ENCODE data around the gene C11orf86. TPM values are rescaled to one million over a fixed set of nuclear protein-coding genes. Genes with fewer than 3 reads are reported as not detected.

Gene C11orf86
- polyA plus RNA-seq, 12 donors = not detected

GRCh38 chr11:67024410-67024809, 49.3 kb downstream of the C11orf86 start:
- DNase-seq = no peak

GRCh38 chr11:67024966-67025365, 49.9 kb downstream of the C11orf86 start:
- DNase-seq = no peak

GRCh38 chr11:67025750-67026149, 50.6 kb downstream of the C11orf86 start:
- no peak for DNase-seq

Other genes with a start within 250 kb of the C11orf86 start
- gene SPTBN2, start 246.1 kb upstream of the C11orf86 start, polyA plus RNA-seq (ENCODE audit: insufficient read length in 12 of 12) = 10 to 100 TPM in 10 of 12 donors, 1 to 10 TPM in 1, not detected in 1; 8.5 to 33.9 (median 14.9) TPM
- gene RCE1, start 131.9 kb upstream of the C11orf86 start, polyA plus RNA-seq (ENCODE audit: insufficient read length in 12 of 12) = 10 to 100 TPM in 11 of 12 donors, not detected in 1; 11.2 to 29.3 (median 12.6) TPM
- gene LRFN4, start 118.2 kb upstream of the C11orf86 start, polyA plus RNA-seq (ENCODE audit: insufficient read length in 12 of 12) = 10 to 100 TPM in 11 of 12 donors, not detected in 1; 13.1 to 30.6 (median 15.4) TPM
- 10 to 100 TPM in 10 of 12 donors, 1 to 10 TPM in 1, not detected in 1; 5.3 to 22.8 (median 15.5) TPM for gene PC, start 16.9 kb upstream of the C11orf86 start, polyA plus RNA-seq (ENCODE audit: insufficient read length in 12 of 12)
- under 1 TPM in 9 of 12 donors, not detected in 3; 0.04 to 0.27 (median 0.08) TPM for gene SYT12, start 47.8 kb downstream of the C11orf86 start, polyA plus RNA-seq (ENCODE audit: insufficient read length in 12 of 12)
- 10 to 100 TPM in 9 of 12 donors, 1 to 10 TPM in 2, not detected in 1; 7.4 to 20.7 (median 11.6) TPM for gene RHOD, start 81.5 kb downstream of the C11orf86 start, polyA plus RNA-seq (ENCODE audit: insufficient read length in 12 of 12)
- gene KDM2A, start 144.0 kb downstream of the C11orf86 start, polyA plus RNA-seq (ENCODE audit: insufficient read length in 12 of 12) = 100 to 1,000 TPM in 1 of 12 donors, 10 to 100 TPM in 11; 51.7 to 115 (median 57.1) TPM

Measured in muscle of arm (tissue), 12 donors.